ENCODE measurements around the gene TTLL8. TPM values are rescaled to one million over a fixed set of nuclear protein-coding genes. Genes with fewer than 3 reads are reported as not detected.

Gene TTLL8
- total RNA-seq, 2 donors from 2014 or later = not detected

- Histone ChIP-seq H3K27ac (no peak overlapping the region), H3K4me3 (no peak overlapping the region), H3K27me3 (no peaks in the 10 kb centered on the region), H3K9me3 (no peaks in the 10 kb centered on the region), H3K4me1 (no peaks in the 10 kb centered on the region), H3K9ac (ENCODE audit: low read depth in 2 of 2, low read length in 2 of 2) (no peak overlapping the region), H3K36me3 (no peaks in the 10 kb centered on the region)
- DNase-seq = no peak
- intact Hi-C loops (cut with DNase I) = no loop called here
- TF ChIP-seq CTCF (IDR thresholded peaks at IDR 0.05) = no peak
Observed at GRCh38 chr22:50046481-50047245, 11.4 kb downstream of the TTLL8 start.

- Histone ChIP-seq H3K27ac (no peak overlapping the region), H3K27me3 (no peaks in the 10 kb centered on the region), H3K4me1 (no peaks in the 10 kb centered on the region), H3K9me3 (no peaks in the 10 kb centered on the region), H3K9ac (ENCODE audit: low read depth in 2 of 2, low read length in 2 of 2) (no peak overlapping the region), H3K36me3 (no peaks in the 10 kb centered on the region), H3K4me3 (no peak overlapping the region)
- no peak for TF ChIP-seq CTCF (IDR thresholded peaks at IDR 0.05)
- intact Hi-C loops (cut with DNase I) = no loop called here
- DNase-seq = no peak
Observed at GRCh38 chr22:50046019-50046415, 12.1 kb downstream of the TTLL8 start.

GRCh38 chr22:50045211-50046018 lies 12.7 kb downstream of the TTLL8 start:
- Histone ChIP-seq H3K4me3 (no peak overlapping the region), H3K4me1 (no peaks in the 10 kb centered on the region), H3K9ac (ENCODE audit: low read depth in 2 of 2, low read length in 2 of 2) (no peak overlapping the region), H3K27ac (no peak overlapping the region), H3K27me3 (no peaks in the 10 kb centered on the region), H3K36me3 (no peaks in the 10 kb centered on the region), H3K9me3 (no peaks in the 10 kb centered on the region)
- no peak for TF ChIP-seq CTCF (IDR thresholded peaks at IDR 0.05)
- intact Hi-C loops (cut with DNase I) = no loop called here
- DNase-seq = no peak

- H3K27me3 ChIP-seq = no peaks in the 10 kb centered on the region
- intact Hi-C loops (cut with DNase I) = no loop called here
Observed at GRCh38 chr22:50044485-50045118, 13.5 kb downstream of the TTLL8 start.

More at GRCh38 chr22:50044485-50045118, 13.5 kb downstream of the TTLL8 start:
- Histone ChIP-seq H3K27ac (no peak overlapping the region), H3K9me3 (no peaks in the 10 kb centered on the region), H3K9ac (ENCODE audit: low read depth in 2 of 2, low read length in 2 of 2) (no peak overlapping the region), H3K4me1 (no peaks in the 10 kb centered on the region), H3K4me3 (no peak overlapping the region), H3K36me3 (no peaks in the 10 kb centered on the region)
- DNase-seq = no peak
- no peak for TF ChIP-seq CTCF (IDR thresholded peaks at IDR 0.05)
